DOHH2 (cell line): Measurements from ENCODE around the gene GNPTAB.

ENCODE experiments used
- H3F3A ChIP-seq: fragments of 200-600 bp; sonication (generic), shearing (Covaris generic); 2 replicates; pipeline ENCODE4 v1.6.0; 2016; ENCODE audit warnings: antibody characterized with exemption, mild to moderate bottlenecking; ENCODE audit not compliant: control insufficient read depth, insufficient read depth
- H3K27ac ChIP-seq: fragments of 200-600 bp; sonication (generic); 2 replicates; pipeline ENCODE4 v1.5.1; 2014; ENCODE audit warnings: low read depth, mild to moderate bottlenecking, low read length, moderate library complexity
- H3K27me3 ChIP-seq: fragments of 200-600 bp; sonication (generic); 2 replicates; pipeline ENCODE4 v1.6.1; 2014; ENCODE audit warnings: mild to moderate bottlenecking, low read length, mixed read lengths; ENCODE audit not compliant: control insufficient read depth
- H3K36me3 ChIP-seq: fragments of 200-600 bp; sonication (generic); 2 replicates; pipeline ENCODE4 v1.6.1; 2014; ENCODE audit warnings: mild to moderate bottlenecking, low read length, moderate library complexity, mixed read lengths; ENCODE audit not compliant: control insufficient read depth
- H3K4me1 ChIP-seq: fragments of 200-600 bp; sonication (generic); 2 replicates; pipeline ENCODE4 v1.6.1; 2014; ENCODE audit warnings: mild to moderate bottlenecking, low read length, mixed read lengths; ENCODE audit not compliant: control insufficient read depth
- H3K4me2 ChIP-seq: fragments of 200-600 bp; sonication (generic); 2 replicates; pipeline ENCODE4 v1.6.0; 2014; ENCODE audit warnings: mild to moderate bottlenecking, low read length, moderate library complexity
- H3K4me3 ChIP-seq: fragments of 200-600 bp; sonication (generic); 2 replicates; pipeline ENCODE4 v1.5.1; 2014; ENCODE audit warnings: mild to moderate bottlenecking, low read length, mixed read lengths
- H3K79me2 ChIP-seq: fragments of 200-600 bp; sonication (generic); 2 replicates; pipeline ENCODE4 v1.6.1; 2014; ENCODE audit warnings: mild to moderate bottlenecking, low read length, mixed read lengths; ENCODE audit not compliant: control insufficient read depth
- H3K9me2 ChIP-seq: fragments of 200-600 bp; sonication (generic); replicated peaks from 2 replicates; pipeline ENCODE4 v1.6.1; 2014; ENCODE audit warnings: mild to moderate bottlenecking, low read length, mixed read lengths; ENCODE audit not compliant: control insufficient read depth
- H3K9me3 ChIP-seq: fragments of 200-600 bp; sonication (generic); 2 replicates; pipeline ENCODE4 v1.6.1; 2014; ENCODE audit warnings: antibody characterized with exemption, low read length, mixed read lengths; ENCODE audit not compliant: control insufficient read depth, insufficient read depth
- H4K20me1 ChIP-seq: fragments of 200-600 bp; sonication (generic); 2 replicates; pipeline ENCODE4 v1.6.0; 2014; ENCODE audit warnings: low read depth, mild to moderate bottlenecking, antibody characterized with exemption, low read length, moderate library complexity; ENCODE audit not compliant: control insufficient read depth, insufficient read depth
- EZH2phosphoT487 ChIP-seq: fragments of 200-600 bp; sonication (generic); IDR thresholded peaks from 2 replicates; pipeline ENCODE4 v1.6.1; 2017; ENCODE audit warnings: borderline replicate concordance, mild to moderate bottlenecking, antibody characterized with exemption, low read length, moderate library complexity, mixed read lengths
- TF ChIP-seq, protein P1 (sequence below): fragments of 200-600 bp; sonication (generic); IDR thresholded peaks from one replicate; pipeline ENCODE4 v1.5.1; 2014; ENCODE audit warnings: antibody characterized with exemption, mild to moderate bottlenecking, low read depth, low read length; ENCODE audit not compliant: poor library complexity, severe bottlenecking

GNPTAB gene

DNA sequence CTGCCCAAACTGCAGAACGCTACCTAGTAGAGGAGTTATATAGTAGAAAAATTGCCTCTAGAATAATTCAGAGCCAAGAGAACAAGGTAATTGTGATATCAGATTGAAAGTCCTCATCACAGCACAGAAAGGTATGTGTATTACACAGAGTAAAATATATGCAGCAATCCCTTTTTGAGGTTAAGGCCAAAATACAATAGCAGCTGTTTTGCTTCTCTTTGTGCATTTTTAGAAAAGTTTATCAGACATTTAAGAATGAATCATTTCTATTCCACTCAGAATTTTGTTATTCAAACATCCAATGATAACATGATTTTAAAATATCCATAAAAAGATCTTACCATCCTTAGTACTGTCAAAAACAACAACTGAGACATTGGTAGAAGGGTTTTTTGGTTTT is 45.1 kb downstream of the GNPTAB start:
- H3K4me1 ChIP-seq: peaks cover 14% of the 10 kb centered on the region
- no peak overlapping the region for H3K4me3 ChIP-seq
- no peak overlapping the region for H3K27ac ChIP-seq
- TF ChIP-seq, protein P1, sequence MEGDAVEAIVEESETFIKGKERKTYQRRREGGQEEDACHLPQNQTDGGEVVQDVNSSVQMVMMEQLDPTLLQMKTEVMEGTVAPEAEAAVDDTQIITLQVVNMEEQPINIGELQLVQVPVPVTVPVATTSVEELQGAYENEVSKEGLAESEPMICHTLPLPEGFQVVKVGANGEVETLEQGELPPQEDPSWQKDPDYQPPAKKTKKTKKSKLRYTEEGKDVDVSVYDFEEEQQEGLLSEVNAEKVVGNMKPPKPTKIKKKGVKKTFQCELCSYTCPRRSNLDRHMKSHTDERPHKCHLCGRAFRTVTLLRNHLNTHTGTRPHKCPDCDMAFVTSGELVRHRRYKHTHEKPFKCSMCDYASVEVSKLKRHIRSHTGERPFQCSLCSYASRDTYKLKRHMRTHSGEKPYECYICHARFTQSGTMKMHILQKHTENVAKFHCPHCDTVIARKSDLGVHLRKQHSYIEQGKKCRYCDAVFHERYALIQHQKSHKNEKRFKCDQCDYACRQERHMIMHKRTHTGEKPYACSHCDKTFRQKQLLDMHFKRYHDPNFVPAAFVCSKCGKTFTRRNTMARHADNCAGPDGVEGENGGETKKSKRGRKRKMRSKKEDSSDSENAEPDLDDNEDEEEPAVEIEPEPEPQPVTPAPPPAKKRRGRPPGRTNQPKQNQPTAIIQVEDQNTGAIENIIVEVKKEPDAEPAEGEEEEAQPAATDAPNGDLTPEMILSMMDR: no peak
- no peak for TF ChIP-seq EZH2phosphoT487
- no peaks in the 10 kb centered on the region for H3K27me3 ChIP-seq
- H3F3A ChIP-seq: no peaks in the 10 kb centered on the region
- H3K36me3 ChIP-seq: no peaks in the 10 kb centered on the region
- H4K20me1 ChIP-seq: no peaks in the 10 kb centered on the region
- H3K9me3 ChIP-seq: no peaks in the 10 kb centered on the region
- H3K79me2 ChIP-seq: no peaks in the 10 kb centered on the region
- no peak overlapping the region for H3K4me2 ChIP-seq
- H3K9me2 ChIP-seq: no peaks in the 10 kb centered on the region

DNA sequence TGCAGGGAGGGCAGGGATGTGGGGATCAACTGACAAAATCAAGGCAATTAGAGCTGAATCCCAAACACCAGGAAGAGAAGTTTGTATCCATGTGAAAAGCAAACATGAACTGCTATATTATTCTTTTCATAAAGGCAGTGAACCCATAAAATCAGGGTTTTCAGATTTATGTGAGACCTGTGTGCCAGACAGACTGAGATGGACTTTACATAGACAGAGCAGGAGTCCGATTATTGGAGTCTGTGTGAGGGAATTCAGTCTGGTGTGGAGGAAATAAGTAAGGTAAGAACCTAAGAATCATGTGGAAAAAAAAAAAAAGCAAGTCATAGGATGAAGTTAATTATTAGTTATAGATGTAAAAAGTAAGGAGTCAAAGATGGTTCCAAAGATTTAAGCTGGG is 46.4 kb downstream of the GNPTAB start:
- Histone ChIP-seq H3K4me2 (no peak overlapping the region), H3K36me3 (peaks cover 3% of the 10 kb centered on the region), H3K79me2 (no peaks in the 10 kb centered on the region), H3K27me3 (no peaks in the 10 kb centered on the region), H3K9me2 (no peaks in the 10 kb centered on the region), H3K4me3 (no peak overlapping the region), H3K4me1 (peaks cover 19% of the 10 kb centered on the region), H3F3A (no peaks in the 10 kb centered on the region), H3K27ac (no peak overlapping the region), H4K20me1 (no peaks in the 10 kb centered on the region), H3K9me3 (no peaks in the 10 kb centered on the region)
- no peak for TF ChIP-seq EZH2phosphoT487
- TF ChIP-seq, protein P1: no peak

DNA sequence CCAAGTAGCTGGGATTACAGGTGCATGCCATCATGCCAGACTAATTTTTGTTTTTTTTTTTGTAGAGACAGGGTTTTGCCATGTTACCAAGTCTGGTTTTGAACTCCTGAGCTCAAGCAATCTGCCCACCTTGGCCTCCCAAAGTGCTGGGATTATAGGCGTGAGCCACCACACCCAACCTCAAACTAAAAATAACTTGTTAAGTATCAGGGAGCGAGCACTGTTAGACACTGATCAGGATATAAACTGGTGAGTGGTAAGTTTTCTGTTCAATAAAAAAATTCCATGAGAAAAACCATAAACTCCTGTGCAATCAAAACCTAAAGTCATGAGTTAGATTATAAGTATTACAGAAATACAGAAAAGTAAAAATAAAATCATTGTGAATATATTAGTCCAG is 46.9 kb downstream of the GNPTAB start:
- Histone ChIP-seq H3K9me3 (no peaks in the 10 kb centered on the region), H3K27me3 (no peaks in the 10 kb centered on the region), H3K27ac (no peak overlapping the region), H3K79me2 (no peaks in the 10 kb centered on the region), H4K20me1 (no peaks in the 10 kb centered on the region), H3K4me3 (no peak overlapping the region), H3K4me1 (peaks cover 24% of the 10 kb centered on the region), H3K36me3 (peaks cover 3% of the 10 kb centered on the region), H3K4me2 (no peak overlapping the region), H3F3A (no peaks in the 10 kb centered on the region), H3K9me2 (no peaks in the 10 kb centered on the region)
- TF ChIP-seq EZH2phosphoT487: no peak
- TF ChIP-seq, protein P1: no peak

DNA sequence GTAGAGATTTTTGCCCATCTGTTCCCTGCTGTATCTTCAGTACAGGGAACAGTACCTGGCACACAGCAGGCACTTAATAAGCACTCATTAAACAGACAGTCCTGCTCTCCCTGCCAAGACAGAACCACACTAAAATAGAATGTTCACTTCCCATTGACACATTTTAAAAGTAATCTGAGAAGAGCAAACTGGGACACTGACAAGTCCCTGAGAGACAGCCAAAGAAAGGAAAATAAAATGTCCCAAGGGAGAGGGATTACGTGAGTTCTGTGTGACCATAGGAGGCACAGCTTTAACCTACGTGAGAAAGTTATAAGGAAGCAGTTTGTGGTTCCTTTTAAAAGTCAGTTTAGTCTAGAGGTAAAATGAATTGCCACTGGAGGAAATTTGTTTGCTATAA is 47.6 kb downstream of the GNPTAB start:
- no peak for TF ChIP-seq EZH2phosphoT487
- TF ChIP-seq, protein P1: no peak

More for the DNA sequence above, 47.6 kb downstream of the GNPTAB start:
- Histone ChIP-seq H3K4me1 (peaks cover 27% of the 10 kb centered on the region), H3K27me3 (no peaks in the 10 kb centered on the region), H3K9me2 (no peaks in the 10 kb centered on the region), H3K4me3 (no peak overlapping the region), H3K9me3 (no peaks in the 10 kb centered on the region), H3K4me2 (no peak overlapping the region), H3K36me3 (peaks cover 3% of the 10 kb centered on the region), H3K27ac (no peak overlapping the region), H4K20me1 (no peaks in the 10 kb centered on the region), H3K79me2 (no peaks in the 10 kb centered on the region), H3F3A (no peaks in the 10 kb centered on the region)
